NCI-H2107 treated with DMSO at 0.1 percent for 48 hours (cell line): ENCODE results near the gene MXI1.
"Not testable (repeated sequence)": the region's sequence is repeated elsewhere in the genome, so short reads cannot be mapped to it uniquely, and the experiment has no call there.

Source experiments
- DNase-seq: peaks from one replicate; lab custom pipeline; 2025; ENCODE audit not compliant: unreplicated experiment; lab: John Stamatoyannopoulos, UW

The MXI1 gene

GRCh38 chr10:110237894-110238480, 30.6 kb downstream of the MXI1 start:
- DNase-seq, result no peak

GRCh38 chr10:110239892-110240291, 32.5 kb downstream of the MXI1 start:
- no peak for DNase-seq

GRCh38 chr10:110241407-110241806, 34.0 kb downstream of the MXI1 start:
- DNase-seq, result no peak

GRCh38 chr10:110241841-110242240, 34.4 kb downstream of the MXI1 start:
- DNase-seq, result no peak

GRCh38 chr10:110242511-110242910, 35.1 kb downstream of the MXI1 start:
- DNase-seq, result no peak

- DNase-seq, result no peak
Measured at GRCh38 chr10:110244550-110244949, 37.1 kb downstream of the MXI1 start.

GRCh38 chr10:110247833-110248232, 40.4 kb downstream of the MXI1 start:
- not testable (repeated sequence) for DNase-seq

GRCh38 chr10:110249489-110249888, 42.1 kb downstream of the MXI1 start:
- DNase-seq, result not testable (repeated sequence)

- DNase-seq, result not testable (repeated sequence)
Measured at GRCh38 chr10:110251392-110251791, 44.0 kb downstream of the MXI1 start.

- DNase-seq, result no peak
Measured at GRCh38 chr10:110252151-110252550, 44.7 kb downstream of the MXI1 start.

GRCh38 chr10:110254467-110254866, 47.1 kb downstream of the MXI1 start:
- no peak for DNase-seq

- DNase-seq, result no peak
Measured at GRCh38 chr10:110258542-110258941, 51.1 kb downstream of the MXI1 start.

GRCh38 chr10:110259317-110259716, 51.9 kb downstream of the MXI1 start:
- no peak for DNase-seq

- DNase-seq, result no peak
Measured at GRCh38 chr10:110260746-110261477, 53.5 kb downstream of the MXI1 start.

GRCh38 chr10:110263164-110263563, 55.8 kb downstream of the MXI1 start:
- no peak for DNase-seq

- no peak for DNase-seq
Measured at GRCh38 chr10:110265573-110266193, 58.3 kb downstream of the MXI1 start.

- no peak for DNase-seq
Measured at GRCh38 chr10:110267276-110267675, 59.9 kb downstream of the MXI1 start.

GRCh38 chr10:110268442-110268841, 61.0 kb downstream of the MXI1 start:
- peak; percentile 6 for DNase-seq

GRCh38 chr10:110268971-110269370, 61.6 kb downstream of the MXI1 start:
- DNase-seq, result no peak

GRCh38 chr10:110269374-110270318, 62.2 kb downstream of the MXI1 start:
- no peak for DNase-seq

- not testable (repeated sequence) for DNase-seq
Measured at GRCh38 chr10:110272995-110273394, 65.6 kb downstream of the MXI1 start.
